T follicular helper cell (primary cell): ENCODE measurements around the gene LRRC34.

Experiments used
- DNase-seq: peaks from one replicate; pipeline ENCODE4 v3.0.0-alpha.2; 2020; ENCODE audit warnings: low read depth

Gene LRRC34

GRCh38 chr3:169813757-169814517 lies 1.2 kb upstream of the LRRC34 start:
- DNase-seq = peak; percentile 62

GRCh38 chr3:169813278-169813677 lies 574 bp upstream of the LRRC34 start:
- DNase-seq = no peak

- no peak for DNase-seq
Observed at GRCh38 chr3:169811631-169812331, 923 bp downstream of the LRRC34 start.

GRCh38 chr3:169809230-169809795 lies 3.4 kb downstream of the LRRC34 start:
- DNase-seq = no peak

- DNase-seq = no peak
Observed at GRCh38 chr3:169804681-169805080, 8.0 kb downstream of the LRRC34 start.

- DNase-seq = no peak
Observed at GRCh38 chr3:169792359-169792758, 20.3 kb downstream of the LRRC34 start.

GRCh38 chr3:169790687-169791429 lies 21.8 kb downstream of the LRRC34 start:
- DNase-seq = no peak

- no peak for DNase-seq
Observed at GRCh38 chr3:169790219-169790618, 22.5 kb downstream of the LRRC34 start.

GRCh38 chr3:169787791-169788190 lies 24.9 kb downstream of the LRRC34 start:
- DNase-seq = no peak

GRCh38 chr3:169787120-169787519 lies 25.6 kb downstream of the LRRC34 start:
- DNase-seq = no peak

- DNase-seq = no peak
Observed at GRCh38 chr3:169781209-169781855, 31.4 kb downstream of the LRRC34 start.

GRCh38 chr3:169780742-169781141 lies 32.0 kb downstream of the LRRC34 start:
- no peak for DNase-seq

- no peak for DNase-seq
Observed at GRCh38 chr3:169777822-169778221, 34.9 kb downstream of the LRRC34 start.

GRCh38 chr3:169774186-169774585 lies 38.5 kb downstream of the LRRC34 start:
- no peak for DNase-seq

GRCh38 chr3:169772897-169773816 lies 39.5 kb downstream of the LRRC34 start, which contains the start of gene MYNN:
TSS of gene MYNN (plus strand) at chr3:169773396. CDS start at chr3:169774296, 900 bp downstream.
- DNase-seq = peak; percentile 86

GRCh38 chr3:169772305-169772896 lies 40.3 kb downstream of the LRRC34 start:
- DNase-seq = no peak

- DNase-seq = peak; percentile 45
Observed at GRCh38 chr3:169771497-169772304, 41.0 kb downstream of the LRRC34 start.

- DNase-seq = peak; percentile 38
Observed at GRCh38 chr3:169769287-169770181, 43.2 kb downstream of the LRRC34 start, which contains the start of gene ACTRT3. TSS of gene ACTRT3 (minus strand) at chr3:169769561. CDS start at chr3:169769520, 41 bp downstream.
